B cell (primary cell): ENCODE results near the gene EIF1B. TPM values are rescaled to one million over a fixed set of nuclear protein-coding genes. Genes with fewer than 3 reads are reported as not detected.

Source experiments
- ATAC-seq: fragments of 200-7000 bp; cut with Tn5 transposase; one replicate; pipeline ENCODE4 v1.10.0; 2021; ENCODE audit warnings: low read depth, mild to moderate bottlenecking, moderate number of reproducible peaks, moderate library complexity
- CTCF ChIA-PET: fragments of 350-600 bp; sonication (Branson Sonifier 250); formaldehyde crosslinking; loops from one replicate; lab custom pipeline; 2021; ENCODE audit warnings: antibody characterized with exemption, inconsistent platforms; lab: Charles Lee
- POLR2A ChIA-PET: fragments of 350-600 bp; sonication (Branson Sonifier 250); formaldehyde crosslinking; loops from one replicate; lab custom pipeline; 2021; ENCODE audit warnings: antibody characterized with exemption; lab: Charles Lee
- DNase-seq: peaks from one replicate; pipeline ENCODE4 v3.0.0; 2013
- H2AFZ ChIP-seq: 2 replicates; pipeline ENCODE4 v1.6.1; 2012; ENCODE audit warnings: mild to moderate bottlenecking, low read depth, low read length; ENCODE audit not compliant: insufficient read depth, poor library complexity, severe bottlenecking
- H3K27ac ChIP-seq, 2 donors: 1 replicate in 1 of 2; 2 replicates in 1 of 2; pipeline ENCODE4 v1.5.1; 2012 to 2013; ENCODE audit warnings: low read length in 2 of 2, mild to moderate bottlenecking in 2 of 2, moderate library complexity in 1 of 2
- H3K27me3 ChIP-seq, 4 experiments: fragments of 200-600 bp in 1 of 4; sonication (generic) in 1 of 4; replicated peaks in 1 of 4; 1 replicate in 2 of 4; 2 replicates in 2 of 4; pipeline versions ENCODE4 v1.6.1 to v1.7.0; 2013 to 2016; ENCODE audit warnings: low read length in 3 of 4, mild to moderate bottlenecking in 2 of 4, mixed read lengths in 1 of 4, moderate library complexity in 1 of 4; ENCODE audit not compliant: insufficient read depth in 4 of 4, control insufficient read depth in 3 of 4; ENCODE audit errors: control extremely low read depth in 1 of 4
- H3K36me3 ChIP-seq, 2 experiments: replicated peaks in 1 of 2; 1 replicate in 1 of 2; 2 replicates in 1 of 2; pipeline versions ENCODE4 v1.6.1 to v1.7.1; 2013; ENCODE audit warnings: low read length in 1 of 2; ENCODE audit not compliant: insufficient read depth in 2 of 2, control insufficient read depth in 1 of 2; ENCODE audit errors: control extremely low read depth in 1 of 2, extremely low read depth in 1 of 2
- H3K4me1 ChIP-seq, 2 donors: fragments of 200-600 bp in 1 of 2; sonication (generic) in 1 of 2; 1 replicate in 1 of 2; 2 replicates in 1 of 2; pipeline versions ENCODE4 v1.5.1 to v1.6.1; 2013 to 2017; ENCODE audit warnings: low read length in 2 of 2; ENCODE audit not compliant: control insufficient read depth in 2 of 2, insufficient read depth in 2 of 2
- H3K4me2 ChIP-seq: replicated peaks from 2 replicates; pipeline ENCODE3; 2012; ENCODE audit warnings: mild to moderate bottlenecking, low read depth, low read length; ENCODE audit not compliant: poor library complexity, severe bottlenecking
- H3K4me3 ChIP-seq, 5 experiments: fragments of 200-600 bp in 1 of 5; sonication (generic) in 1 of 5; 1 replicate in 3 of 5; 2 replicates in 2 of 5; pipeline versions ENCODE4 v1.5.1 to v1.7.0; 2011 to 2016; ENCODE audit warnings: low read length in 4 of 5, mild to moderate bottlenecking in 4 of 5, low read depth in 2 of 5, control low read depth in 1 of 5, moderate library complexity in 1 of 5; ENCODE audit not compliant: insufficient read depth in 1 of 5; ENCODE audit errors: control extremely low read depth in 1 of 5, extremely low read depth in 1 of 5
- H3K79me2 ChIP-seq: fragments of 200-600 bp; sonication (generic); one replicate; pipeline ENCODE4 v1.6.0; 2016; ENCODE audit warnings: low read length; ENCODE audit not compliant: control insufficient read depth, insufficient read depth
- H3K9ac ChIP-seq: fragments of 200-600 bp; sonication (generic); 2 replicates; pipeline ENCODE4 v1.6.1; 2017; ENCODE audit warnings: mild to moderate bottlenecking, low read length, moderate library complexity
- H3K9me3 ChIP-seq, 3 donors: one replicate each; pipeline versions ENCODE4 v1.6.1 to v1.7.1; 2013; ENCODE audit warnings: low read length in 2 of 3; ENCODE audit not compliant: control insufficient read depth in 2 of 3, insufficient read depth in 1 of 3; ENCODE audit errors: control extremely low read depth in 1 of 3
- H4K20me1 ChIP-seq: 2 replicates; pipeline ENCODE4 v1.6.0; 2012; ENCODE audit warnings: mild to moderate bottlenecking, low read length; ENCODE audit not compliant: insufficient read depth, control insufficient read depth, poor library complexity, severe bottlenecking
- H3K27ac Mint-ChIP-seq: one replicate; pipeline ENCODE4 v1.8.0; 2021; ENCODE audit warnings: mixed read lengths
- H3K27me3 Mint-ChIP-seq: one replicate; pipeline ENCODE4 v1.8.0; 2021; ENCODE audit warnings: mixed read lengths
- H3K4me1 Mint-ChIP-seq: one replicate; pipeline ENCODE4 v1.8.0; 2021; ENCODE audit warnings: mixed read lengths
- H3K4me3 Mint-ChIP-seq: one replicate; pipeline ENCODE4 v1.8.0; 2021; ENCODE audit warnings: mixed read lengths
- H3K9me3 Mint-ChIP-seq: one replicate; pipeline ENCODE4 v1.8.0; 2022; ENCODE audit warnings: mixed read lengths; ENCODE audit not compliant: insufficient read depth
- EZH2 ChIP-seq: IDR thresholded peaks from 2 replicates; pipeline ENCODE4 v1.6.1; 2012; ENCODE audit warnings: borderline replicate concordance, low read depth, mild to moderate bottlenecking, moderate library complexity, low read length; ENCODE audit not compliant: insufficient read depth, poor library complexity, severe bottlenecking
- WGBS: methylation state at CpG from one replicate; pipeline ENCODE4 v1.1.5; 2013; ENCODE audit warnings: missing lambda C conversion rate; ENCODE audit not compliant: insufficient coverage; 5-methylcytosine and 5-hydroxymethylcytosine counted together
- intact Hi-C: fragments of 100-400 bp; cut with micrococcal nuclease; formaldehyde crosslinking; loops from one replicate; pipeline ENCODE4 v1.10.0; 2022
- polyA plus RNA-seq: library from polyadenylated mRNA; depleted of rRNA; stranded (reverse); fragments of >200 nt; gene quantifications from 2 replicates; pipeline ENCODE4 v1.2.3, GENCODE V29; 2012
- total RNA-seq, 2 donors: library from RNA; stranded (reverse); fragments of 120-200 nt in 1 of 2; gene quantifications; 1 replicate in 1 of 2; 2 replicates in 1 of 2; pipeline versions ENCODE4 v1.2.3 to v1.2.4, GENCODE V29; 2013 to 2022
- TF ChIP-seq, protein P1 (sequence below): fragments of 200-600 bp; IDR thresholded peaks from one replicate; pipeline ENCODE4 v1.8.0; 2022; ENCODE audit warnings: antibody characterized with exemption, mild to moderate bottlenecking

Gene EIF1B
- total and polyA plus RNA-seq, 2 donors (not counting 1 experiment from before 2014, with no cell fraction given), result 76.7 to 78.1 TPM

GRCh38 chr3:40309925-40310695, 603 bp downstream of the EIF1B start:
- peak overlapping the region; percentile 99 for H3K27ac Mint-ChIP-seq
- TF ChIP-seq, protein P1, sequence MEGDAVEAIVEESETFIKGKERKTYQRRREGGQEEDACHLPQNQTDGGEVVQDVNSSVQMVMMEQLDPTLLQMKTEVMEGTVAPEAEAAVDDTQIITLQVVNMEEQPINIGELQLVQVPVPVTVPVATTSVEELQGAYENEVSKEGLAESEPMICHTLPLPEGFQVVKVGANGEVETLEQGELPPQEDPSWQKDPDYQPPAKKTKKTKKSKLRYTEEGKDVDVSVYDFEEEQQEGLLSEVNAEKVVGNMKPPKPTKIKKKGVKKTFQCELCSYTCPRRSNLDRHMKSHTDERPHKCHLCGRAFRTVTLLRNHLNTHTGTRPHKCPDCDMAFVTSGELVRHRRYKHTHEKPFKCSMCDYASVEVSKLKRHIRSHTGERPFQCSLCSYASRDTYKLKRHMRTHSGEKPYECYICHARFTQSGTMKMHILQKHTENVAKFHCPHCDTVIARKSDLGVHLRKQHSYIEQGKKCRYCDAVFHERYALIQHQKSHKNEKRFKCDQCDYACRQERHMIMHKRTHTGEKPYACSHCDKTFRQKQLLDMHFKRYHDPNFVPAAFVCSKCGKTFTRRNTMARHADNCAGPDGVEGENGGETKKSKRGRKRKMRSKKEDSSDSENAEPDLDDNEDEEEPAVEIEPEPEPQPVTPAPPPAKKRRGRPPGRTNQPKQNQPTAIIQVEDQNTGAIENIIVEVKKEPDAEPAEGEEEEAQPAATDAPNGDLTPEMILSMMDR, result no peak
- TF ChIP-seq EZH2, result no peak
- no peaks in the 10 kb centered on the region for H3K27me3 ChIP-seq
- intact Hi-C loops, result loop anchor here (1.0 to 2.0 kb wide), 10 partner anchors 143 to 1703 kb away; partner anchors contain the start of genes CTNNB1, RPL14, RPSA and ULK4
- H3K9me3 ChIP-seq, result no peaks in the 10 kb centered on the region
- peak overlapping the region; percentile 77 to 98 (median 90) for H3K4me3 ChIP-seq
- peak overlapping the region; percentile 99 for H3K9ac ChIP-seq
- POLR2A ChIA-PET, result no interaction called here
- H3K9me3 Mint-ChIP-seq, result no peaks in the 10 kb centered on the region
- CTCF ChIA-PET, result interaction anchor here (0.6 to 2.4 kb wide), 4 partner anchors 10 to 216 kb away, joined by 3 to 13 read pairs (median 5); no protein-coding TSS in a partner anchor
- DNase-seq (peak; percentile 74), ATAC-seq (peak; percentile 18)
- peak overlapping the region; percentile 96 to 97 for H3K27ac ChIP-seq
- H3K4me1 ChIP-seq, result peaks cover 15 to 20% of the 10 kb centered on the region in 2 donors
- H4K20me1 ChIP-seq, result no peaks in the 10 kb centered on the region
- WGBS, result under 1% methylated on average over 39 of the region's 49 CpGs
- H3K79me2 ChIP-seq, result peaks cover 29% of the 10 kb centered on the region
- H3K4me1 Mint-ChIP-seq, result peaks cover 34% of the 10 kb centered on the region
- peak overlapping the region; percentile 88 for H3K4me2 ChIP-seq
- H3K4me3 Mint-ChIP-seq, result peak overlapping the region; percentile 96
- H3K36me3 ChIP-seq, result peaks cover 16 to 37% of the 10 kb centered on the region in 2 experiments
- no peaks in the 10 kb centered on the region for H3K27me3 Mint-ChIP-seq
- peak overlapping the region; percentile 90 for H2AFZ ChIP-seq

- ChIA-PET POLR2A (no interaction called here), CTCF (interaction anchor here (1.0 to 8.0 kb wide), 2 partner anchors 119 to 124 kb away, joined by 3 to 135 read pairs; no protein-coding TSS in a partner anchor)
- Mint-ChIP-seq H3K9me3 (no peaks in the 10 kb centered on the region), H3K4me3 (peak overlapping the region; percentile 96), H3K27me3 (no peaks in the 10 kb centered on the region), H3K27ac (peak overlapping the region; percentile 99), H3K4me1 (peaks cover 34% of the 10 kb centered on the region)
- Histone ChIP-seq H3K9me3 (no peaks in the 10 kb centered on the region), H3K79me2 (peaks cover 29% of the 10 kb centered on the region), H3K36me3 (peaks cover 16 to 37% of the 10 kb centered on the region in 2 experiments), H3K27ac (peak overlapping the region; percentile 96 to 97), H4K20me1 (no peaks in the 10 kb centered on the region), H3K4me1 (peaks cover 15 to 20% of the 10 kb centered on the region in 2 donors), H2AFZ (peak overlapping the region; percentile 90), H3K4me2 (peak overlapping the region; percentile 88), H3K9ac (peak overlapping the region; percentile 99), H3K27me3 (no peaks in the 10 kb centered on the region), H3K4me3 (peak overlapping the region; percentile 77 to 98 (median 90))
- DNase-seq (no peak), ATAC-seq (no peak)
- intact Hi-C loops, result loop anchor here (2.0 kb wide), 1 partner anchor 1702 kb away; no protein-coding TSS in a partner anchor
- WGBS, result 39% methylated on average over 4 of the region's 6 CpGs
- TF ChIP-seq EZH2, result no peak
- TF ChIP-seq, protein P1, result no peak
These were observed 1.2 kb downstream of the EIF1B start for GRCh38 chr3:40310705-40311104.
